Stimulated activated CD8-positive, alpha-beta memory T cell treated with anti-CD3 and anti-CD28 coated beads, Interleukin-4, amount 100 ng/mL, for 1 hour (primary cell): Measurements from ENCODE around the gene C11orf52.

Experiments used
- DNase-seq, 2 donors: peaks; one replicate each; pipeline ENCODE4 v3.0.0-alpha.2; 2020; ENCODE audit warnings: low read depth in 2 of 2, low spot score in 1 of 2

The C11orf52 gene

GRCh38 chr11:111974446-111974845, 55.7 kb downstream of the C11orf52 start:
- DNase-seq, result no peak

- DNase-seq, result no peak
These were observed 56.5 kb downstream of the C11orf52 start for GRCh38 chr11:111975076-111975806.

DNA sequence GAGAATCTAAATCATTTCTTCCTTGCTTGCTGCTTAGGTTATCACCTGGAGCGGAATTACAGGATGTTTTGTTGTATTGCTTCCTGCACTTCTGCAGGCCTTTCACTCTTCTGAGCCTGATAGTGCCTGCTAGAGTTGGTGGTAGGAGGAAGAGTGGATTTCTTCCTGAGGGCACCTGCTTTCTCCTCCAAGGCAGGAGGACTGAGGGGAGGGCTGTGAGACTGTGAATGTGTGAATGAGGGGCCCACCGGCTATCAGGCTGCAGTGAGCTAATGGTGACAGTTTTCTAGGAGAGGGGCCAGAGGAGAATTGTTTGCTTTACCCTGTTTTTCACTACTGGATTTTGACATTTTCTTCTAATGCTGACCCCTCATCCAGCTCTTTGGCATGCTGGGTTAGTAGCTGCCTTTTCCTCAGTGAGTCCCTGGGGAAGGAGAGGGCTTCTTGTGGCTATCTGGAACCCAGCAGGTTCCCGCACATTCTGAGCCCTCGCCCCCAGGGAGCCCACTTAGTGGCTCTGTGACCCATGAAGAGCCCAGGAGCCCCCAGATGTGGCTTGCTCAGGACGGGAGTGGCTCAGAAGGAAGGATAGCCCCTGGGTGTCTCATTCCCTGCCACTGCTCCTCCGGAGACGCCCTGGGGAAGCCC, 57.5 kb downstream of the C11orf52 start:
- no peak for DNase-seq
